Trophoblast cell (in vitro differentiated cells and primary cell): ENCODE results near the gene C10orf67.
"Not testable (repeated sequence)": the region's sequence is repeated elsewhere in the genome, so short reads cannot be mapped to it uniquely, and the experiment has no call there.

ENCODE experiments used
- DNase-seq, 2 donors: peaks; one replicate each; pipeline ENCODE4 v3.0.0-alpha.2; 2016
- H2AFZ ChIP-seq: 2 replicates; pipeline ENCODE4 v1.6.1; 2013; ENCODE audit warnings: low read length, moderate library complexity, mild to moderate bottlenecking; ENCODE audit not compliant: insufficient read depth, poor library complexity
- H2AK5ac ChIP-seq: 2 replicates; pipeline ENCODE4 v1.6.1; 2013; ENCODE audit warnings: mild to moderate bottlenecking, low read length
- H2BK120ac ChIP-seq: 2 replicates; pipeline ENCODE4 v1.6.1; 2013; ENCODE audit warnings: low read length, mild to moderate bottlenecking, moderate library complexity; ENCODE audit not compliant: insufficient read depth, poor library complexity
- H2BK12ac ChIP-seq: 2 replicates; pipeline ENCODE4 v1.6.1; 2013; ENCODE audit warnings: mild to moderate bottlenecking, low read length, moderate library complexity
- H2BK5ac ChIP-seq: 2 replicates; pipeline ENCODE4 v1.6.1; 2013; ENCODE audit warnings: low read length, low read depth, moderate library complexity, mild to moderate bottlenecking; ENCODE audit not compliant: poor library complexity
- H3K14ac ChIP-seq: 2 replicates; pipeline ENCODE4 v1.6.1; 2013; ENCODE audit warnings: mild to moderate bottlenecking, low read length
- H3K18ac ChIP-seq: 2 replicates; pipeline ENCODE4 v1.6.1; 2013; ENCODE audit warnings: mild to moderate bottlenecking, low read length
- H3K23ac ChIP-seq: 2 replicates; pipeline ENCODE4 v1.6.1; 2013; ENCODE audit warnings: low read length
- H3K27ac ChIP-seq: 2 replicates; pipeline ENCODE4 v1.5.1; 2013; ENCODE audit warnings: low read depth, mild to moderate bottlenecking, inconsistent platforms, low read length, moderate library complexity
- H3K27me3 ChIP-seq: 2 replicates; pipeline ENCODE4 v1.6.1; 2013; ENCODE audit warnings: inconsistent platforms, mild to moderate bottlenecking, low read length, moderate library complexity; ENCODE audit not compliant: insufficient read depth
- H3K36me3 ChIP-seq, 2 experiments: 1 replicate in 1 of 2; 2 replicates in 1 of 2; pipeline ENCODE4 v1.6.1; 2013; ENCODE audit warnings: low read length in 2 of 2, mild to moderate bottlenecking in 2 of 2, moderate library complexity in 1 of 2; ENCODE audit not compliant: insufficient read depth in 2 of 2, control insufficient read depth in 1 of 2
- H3K4ac ChIP-seq: 2 replicates; pipeline ENCODE4 v1.6.1; 2013; ENCODE audit warnings: low read depth, mild to moderate bottlenecking, low read length, moderate library complexity
- H3K4me1 ChIP-seq, 2 experiments: 1 replicate in 1 of 2; 2 replicates in 1 of 2; pipeline ENCODE4 v1.6.1; 2013; ENCODE audit warnings: low read length in 2 of 2, mild to moderate bottlenecking in 2 of 2, moderate library complexity in 1 of 2; ENCODE audit not compliant: insufficient read depth in 2 of 2, control insufficient read depth in 1 of 2
- H3K4me2 ChIP-seq: 2 replicates; pipeline ENCODE4 v1.6.1; 2013; ENCODE audit warnings: inconsistent platforms, mild to moderate bottlenecking, low read length, moderate library complexity
- H3K4me3 ChIP-seq: 2 replicates; pipeline ENCODE4 v1.5.1; 2013; ENCODE audit warnings: mild to moderate bottlenecking, low read depth, low read length, inconsistent platforms
- H3K79me1 ChIP-seq: one replicate; pipeline ENCODE4 v1.6.1; 2013; ENCODE audit warnings: low read length
- H3K79me2 ChIP-seq: 2 replicates; pipeline ENCODE4 v1.6.1; 2013; ENCODE audit warnings: low read length, mild to moderate bottlenecking; ENCODE audit not compliant: control insufficient read depth, insufficient read depth, poor library complexity
- H3K9ac ChIP-seq: 2 replicates; pipeline ENCODE4 v1.6.1; 2013; ENCODE audit warnings: mild to moderate bottlenecking, low read length
- H3K9me3 ChIP-seq: 2 replicates; pipeline ENCODE4 v1.6.1; 2013; ENCODE audit warnings: low read depth, mild to moderate bottlenecking, control low read depth, inconsistent platforms, low read length; ENCODE audit not compliant: insufficient read depth
- H4K12ac ChIP-seq: 2 replicates; pipeline ENCODE4 v1.6.1; 2013; ENCODE audit warnings: low read depth, mild to moderate bottlenecking, low read length, moderate library complexity
- H4K8ac ChIP-seq: 2 replicates; pipeline ENCODE4 v1.6.1; 2013; ENCODE audit warnings: low read depth, mild to moderate bottlenecking, low read length, moderate library complexity
- H4K91ac ChIP-seq: one replicate; pipeline ENCODE4 v1.6.1; 2013; ENCODE audit warnings: low read depth, mild to moderate bottlenecking, low read length, moderate library complexity
- WGBS: extraction: QIAGEN DNeasy Blood & Tissue Kit; methylation state at CpG from one replicate; pipeline ENCODE4 v1.1.7; 2013; ENCODE audit warnings: missing lambda C conversion rate; ENCODE audit not compliant: insufficient read length, insufficient coverage; ENCODE audit errors: extremely low coverage; 5-methylcytosine and 5-hydroxymethylcytosine counted together

Gene C10orf67

DNA sequence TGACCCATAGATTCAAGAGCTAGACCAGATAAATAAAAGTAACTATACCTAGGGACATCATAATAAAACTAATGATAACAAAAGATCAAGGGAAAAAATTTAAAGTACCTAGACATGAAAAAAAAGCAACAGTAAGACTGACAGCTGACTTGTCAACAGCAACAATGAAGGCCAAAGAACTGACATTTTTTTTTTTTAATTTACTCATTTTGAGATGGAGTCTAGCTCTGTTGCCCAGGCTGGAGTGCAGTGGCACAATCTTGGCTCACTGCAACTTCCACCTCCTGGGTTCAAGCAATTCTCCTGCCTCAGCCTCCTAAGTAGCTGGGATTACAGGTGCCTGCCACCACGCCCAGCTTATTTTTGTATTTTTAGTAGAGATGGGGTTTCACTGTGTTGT lies 102.8 kb downstream of the C10orf67 start:
- not testable (repeated sequence) for DNase-seq, H3K4ac ChIP-seq, H3K4me2 ChIP-seq, H3K18ac ChIP-seq, H2BK12ac ChIP-seq, H2AK5ac ChIP-seq, H2AFZ ChIP-seq, H3K27me3 ChIP-seq, H4K91ac ChIP-seq, H3K27ac ChIP-seq, H3K4me1 ChIP-seq, H3K14ac ChIP-seq, H3K23ac ChIP-seq, H3K4me3 ChIP-seq, H3K79me1 ChIP-seq, H4K12ac ChIP-seq, H3K9me3 ChIP-seq, H4K8ac ChIP-seq, H2BK120ac ChIP-seq, H3K9ac ChIP-seq, H2BK5ac ChIP-seq, H3K79me2 ChIP-seq, H3K36me3 ChIP-seq
- WGBS: no CpG with 5 or more reads among the region's 1 CpG

DNA sequence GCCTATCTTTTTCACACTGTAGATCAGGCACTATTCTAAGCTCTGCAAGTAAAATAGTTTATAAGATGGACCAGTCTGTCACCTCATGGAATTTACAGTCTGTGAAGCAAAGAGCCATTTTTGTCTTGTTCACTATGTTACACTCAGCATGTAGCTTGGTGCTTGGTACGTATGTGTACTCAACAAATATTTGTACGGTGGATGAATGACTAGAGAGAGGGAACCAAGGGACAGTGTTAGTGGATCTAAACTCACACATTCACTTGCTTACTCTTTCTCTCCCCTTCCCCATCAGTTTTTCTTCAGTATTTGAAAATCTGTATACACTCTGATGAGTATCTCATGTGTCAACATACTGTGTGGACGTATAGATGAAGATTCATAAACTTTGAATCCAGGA lies 106.6 kb downstream of the C10orf67 start:
- H3K14ac ChIP-seq: no peak overlapping the region
- H4K8ac ChIP-seq: no peak overlapping the region
- no CpG with 5 or more reads among the region's 3 CpGs for WGBS
- H3K79me2 ChIP-seq: no peaks in the 10 kb centered on the region
- H3K79me1 ChIP-seq: no peaks in the 10 kb centered on the region
- no peaks in the 10 kb centered on the region for H3K9me3 ChIP-seq
- no peak overlapping the region for H2BK12ac ChIP-seq
- H3K27me3 ChIP-seq: no peaks in the 10 kb centered on the region
- H3K4me1 ChIP-seq: no peaks in the 10 kb centered on the region
- no peak overlapping the region for H2BK120ac ChIP-seq
- no peak overlapping the region for H4K12ac ChIP-seq
- DNase-seq: no peak
- H4K91ac ChIP-seq: no peak overlapping the region
- H3K4ac ChIP-seq: no peak overlapping the region
- H3K27ac ChIP-seq: no peak overlapping the region
- H3K4me2 ChIP-seq: no peak overlapping the region
- no peak overlapping the region for H3K23ac ChIP-seq
- H2AFZ ChIP-seq: no peak overlapping the region
- H3K18ac ChIP-seq: no peak overlapping the region
- H3K36me3 ChIP-seq: no peaks in the 10 kb centered on the region
- no peak overlapping the region for H2BK5ac ChIP-seq
- no peak overlapping the region for H3K4me3 ChIP-seq
- no peak overlapping the region for H2AK5ac ChIP-seq
- H3K9ac ChIP-seq: no peak overlapping the region

- Histone ChIP-seq H3K4ac (no peak overlapping the region), H3K79me1 (no peaks in the 10 kb centered on the region), H2AK5ac (no peak overlapping the region), H3K27me3 (no peaks in the 10 kb centered on the region), H2AFZ (no peak overlapping the region), H3K23ac (no peak overlapping the region), H3K4me3 (no peak overlapping the region), H2BK12ac (no peak overlapping the region), H3K36me3 (no peaks in the 10 kb centered on the region), H3K4me1 (no peaks in the 10 kb centered on the region), H4K8ac (no peak overlapping the region), H2BK120ac (no peak overlapping the region), H3K27ac (no peak overlapping the region), H3K4me2 (no peak overlapping the region), H3K9me3 (no peaks in the 10 kb centered on the region), H3K9ac (no peak overlapping the region), H4K12ac (no peak overlapping the region), H3K14ac (no peak overlapping the region), H4K91ac (no peak overlapping the region), H3K18ac (no peak overlapping the region), H3K79me2 (no peaks in the 10 kb centered on the region), H2BK5ac (no peak overlapping the region)
- DNase-seq: no peak
- no CpG with 5 or more reads among the region's 1 CpG for WGBS
These were observed 114.0 kb downstream of the C10orf67 start for GRCh38 chr10:23230582-23230981.

GRCh38 chr10:23217471-23217870 lies 127.1 kb downstream of the C10orf67 start:
- no CpG with 5 or more reads among the region's 1 CpG for WGBS
- DNase-seq: peak; percentile 58 to 79

More at GRCh38 chr10:23217471-23217870, 127.1 kb downstream of the C10orf67 start:
- no peak overlapping the region for H3K4ac ChIP-seq
- H4K8ac ChIP-seq: no peak overlapping the region
- no peak overlapping the region for H3K23ac ChIP-seq
- no peaks in the 10 kb centered on the region for H3K79me2 ChIP-seq
- no peak overlapping the region for H2AK5ac ChIP-seq
- H2BK5ac ChIP-seq: no peak overlapping the region
- no peak overlapping the region for H2BK12ac ChIP-seq
- H3K36me3 ChIP-seq: no peaks in the 10 kb centered on the region
- no peak overlapping the region for H4K12ac ChIP-seq
- no peak overlapping the region for H3K9ac ChIP-seq
- no peaks in the 10 kb centered on the region for H3K79me1 ChIP-seq
- H2BK120ac ChIP-seq: no peak overlapping the region
- H3K18ac ChIP-seq: no peak overlapping the region
- no peak overlapping the region for H3K4me2 ChIP-seq
- H4K91ac ChIP-seq: no peak overlapping the region
- H3K27me3 ChIP-seq: no peaks in the 10 kb centered on the region
- no peaks in the 10 kb centered on the region for H3K4me1 ChIP-seq
- H3K9me3 ChIP-seq: no peaks in the 10 kb centered on the region
- H3K4me3 ChIP-seq: no peak overlapping the region
- no peak overlapping the region for H3K27ac ChIP-seq
- H3K14ac ChIP-seq: no peak overlapping the region
- no peak overlapping the region for H2AFZ ChIP-seq
